GM19351 (cell line): ENCODE measurements around the gene MIPEP.
A peak's percentile ranks its signal among the peaks of the same experiment; 100 is the strongest.
"Not testable (repeated sequence)": the region's sequence is repeated elsewhere in the genome, so short reads cannot be mapped to it uniquely, and the experiment has no call there.

ENCODE experiments used
- ATAC-seq: cut with Tn5 transposase; IDR thresholded peaks from one replicate; pipeline ENCODE4 v1.9.1; 2021; ENCODE audit warnings: mild to moderate bottlenecking, moderate library complexity; ENCODE audit not compliant: unreplicated experiment

Gene MIPEP

DNA sequence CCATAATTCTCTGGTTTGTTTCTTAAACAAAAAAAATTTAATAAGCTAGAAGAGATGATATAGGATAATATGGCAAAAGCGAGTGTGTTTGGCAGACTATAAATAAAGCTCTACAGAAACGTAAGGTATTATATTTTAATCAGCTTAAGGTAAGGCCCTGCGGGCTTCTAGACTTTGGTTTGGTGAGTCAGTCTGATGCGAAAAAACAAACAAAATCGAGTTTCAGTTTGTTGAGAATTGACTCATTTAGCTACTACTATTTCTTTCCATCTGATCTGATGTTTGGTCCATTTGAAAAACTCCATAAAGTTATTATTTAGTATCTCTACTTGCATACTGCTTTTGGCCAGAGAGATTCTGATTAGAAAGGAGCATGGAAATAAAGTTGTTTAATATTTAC lies 138.0 kb downstream of the MIPEP start:
- ATAC-seq, result peak; percentile 49

DNA sequence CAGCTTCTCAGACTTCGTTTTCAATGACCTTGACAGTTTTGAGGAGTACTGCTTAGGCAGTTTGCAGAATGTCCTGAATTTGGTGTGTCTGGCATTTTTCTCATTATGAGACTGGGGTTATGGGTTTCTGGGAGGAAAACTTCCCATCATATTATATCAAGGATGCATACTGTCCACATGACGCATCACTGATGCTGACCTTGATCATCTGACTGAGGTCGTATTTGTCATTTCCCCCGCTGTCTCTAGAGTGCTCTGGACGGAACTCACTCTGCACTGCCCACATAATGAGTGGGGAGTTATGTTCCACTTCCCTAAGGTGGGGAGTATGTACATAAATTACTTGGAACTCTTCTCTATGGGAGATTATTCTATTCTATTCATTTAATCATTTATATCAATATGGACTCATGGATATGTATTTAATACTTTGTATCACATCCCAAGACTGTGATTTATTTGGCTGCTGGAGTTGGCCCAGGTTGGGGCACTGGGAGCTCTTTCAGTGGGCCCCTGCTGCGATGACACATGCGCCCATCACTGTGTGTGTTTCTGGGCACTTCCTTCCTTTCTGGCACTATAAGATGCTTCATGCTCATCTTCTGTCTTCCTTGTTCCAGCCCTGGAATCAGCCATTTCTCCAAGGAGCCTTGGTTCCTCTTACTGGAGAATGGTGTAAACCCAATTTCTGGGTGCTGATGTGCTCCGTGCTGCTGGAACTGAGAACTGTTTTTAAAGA lies 138.6 kb downstream of the MIPEP start:
- no peak for ATAC-seq

DNA sequence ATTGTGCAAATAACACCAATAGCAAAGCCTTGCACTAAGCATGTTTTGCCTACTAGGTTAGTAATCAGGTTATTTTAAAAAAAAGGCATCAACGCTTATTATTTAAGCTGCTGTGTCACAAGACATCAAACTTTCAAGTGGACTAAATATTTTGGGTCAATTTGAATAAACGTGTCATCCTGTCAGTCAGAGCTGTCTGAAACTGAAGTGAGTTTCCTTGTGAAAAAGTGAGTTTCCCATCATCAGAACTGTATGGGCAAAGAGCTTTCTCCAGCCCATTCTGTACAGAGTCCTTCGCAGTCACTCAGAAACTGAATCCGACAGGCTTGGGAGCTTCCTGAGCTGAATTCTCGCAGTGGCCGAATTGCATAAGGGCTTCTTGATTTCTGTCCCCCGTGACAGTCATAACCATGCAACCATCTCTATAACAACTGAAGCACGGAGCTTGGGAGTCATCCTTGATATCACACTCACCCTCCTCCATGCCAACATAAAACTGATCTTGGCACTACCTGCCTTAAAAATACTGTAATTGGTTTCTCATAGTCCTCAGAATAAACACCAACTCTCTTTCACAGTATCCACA lies 139.8 kb downstream of the MIPEP start:
- no peak for ATAC-seq

GRCh38 chr13:23748109-23748990 lies 140.8 kb downstream of the MIPEP start:
- ATAC-seq, result no peak

DNA sequence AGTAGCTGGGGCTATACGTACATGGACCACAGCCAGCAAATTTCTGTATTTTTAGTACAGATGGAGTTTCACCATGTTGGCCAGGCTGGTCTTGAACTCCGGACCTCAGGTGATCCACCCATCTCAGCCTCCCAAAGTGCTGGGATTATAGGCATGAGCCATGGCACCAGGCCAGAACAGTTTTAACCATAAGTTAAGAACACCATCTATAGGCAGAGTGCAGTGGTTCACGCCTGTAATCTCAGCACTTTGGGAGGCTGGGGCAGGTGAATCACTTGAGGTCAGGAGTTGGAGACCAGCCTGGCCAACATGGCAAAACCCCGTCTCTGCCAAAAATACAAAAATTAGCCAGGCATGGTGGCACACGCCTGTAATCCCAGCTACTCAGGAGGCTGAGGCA lies 143.1 kb downstream of the MIPEP start:
- not testable (repeated sequence) for ATAC-seq

- no peak for ATAC-seq
Observed at GRCh38 chr13:23744315-23744714, 144.9 kb downstream of the MIPEP start.

GRCh38 chr13:23743278-23744076 lies 145.7 kb downstream of the MIPEP start:
- ATAC-seq, result no peak

DNA sequence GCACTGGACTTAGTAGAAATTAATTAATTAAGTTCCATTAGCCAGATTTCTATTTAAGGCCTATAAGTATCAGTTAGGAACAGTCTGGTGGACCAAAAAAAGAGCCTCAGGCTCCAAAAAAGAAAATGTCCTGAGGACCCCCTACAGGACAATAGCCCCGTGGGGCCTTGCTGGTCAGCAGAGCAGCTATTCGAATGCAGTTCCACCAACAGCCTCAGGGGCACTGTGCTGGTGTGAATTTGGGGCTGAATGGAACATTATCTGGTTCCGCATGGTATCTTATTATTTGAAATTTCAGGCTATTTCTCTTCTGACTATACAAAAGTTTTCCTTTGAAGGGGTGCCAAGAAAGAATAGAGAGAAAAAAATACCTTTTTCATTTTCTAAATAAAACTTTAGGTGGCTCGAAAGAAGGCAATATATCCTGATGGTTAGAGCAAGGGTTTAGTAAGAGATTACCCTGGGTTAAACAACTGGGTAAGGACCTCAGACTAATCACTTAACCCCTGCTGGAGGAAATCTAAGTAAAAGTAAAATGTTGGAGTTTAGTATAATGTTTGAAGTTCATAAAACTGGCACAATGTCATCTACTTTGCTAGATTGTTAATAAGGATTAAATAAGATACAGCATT lies 147.2 kb downstream of the MIPEP start:
- ATAC-seq, result no peak

DNA sequence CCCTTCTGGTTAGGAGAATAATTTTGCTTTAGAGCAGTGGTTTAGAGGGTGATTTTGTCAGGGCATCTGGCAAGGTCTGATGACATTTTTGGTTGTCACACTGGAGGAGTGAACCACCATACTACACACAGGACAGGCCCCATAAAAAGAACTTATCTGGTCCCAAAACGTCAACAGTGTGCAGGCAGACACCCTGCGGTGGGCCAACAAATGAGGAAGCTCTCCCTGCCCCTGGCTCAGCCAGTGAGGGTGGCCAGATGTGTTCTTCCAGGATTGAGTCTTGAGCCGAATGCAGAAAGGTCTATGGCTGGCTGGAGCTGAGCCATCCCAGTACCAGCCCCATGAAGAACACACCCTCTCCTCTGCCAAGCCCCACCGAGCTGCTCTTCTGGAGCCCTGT lies 149.2 kb downstream of the MIPEP start:
- ATAC-seq, result no peak

- no peak for ATAC-seq
Observed at GRCh38 chr13:23739596-23739995, 149.6 kb downstream of the MIPEP start.

DNA sequence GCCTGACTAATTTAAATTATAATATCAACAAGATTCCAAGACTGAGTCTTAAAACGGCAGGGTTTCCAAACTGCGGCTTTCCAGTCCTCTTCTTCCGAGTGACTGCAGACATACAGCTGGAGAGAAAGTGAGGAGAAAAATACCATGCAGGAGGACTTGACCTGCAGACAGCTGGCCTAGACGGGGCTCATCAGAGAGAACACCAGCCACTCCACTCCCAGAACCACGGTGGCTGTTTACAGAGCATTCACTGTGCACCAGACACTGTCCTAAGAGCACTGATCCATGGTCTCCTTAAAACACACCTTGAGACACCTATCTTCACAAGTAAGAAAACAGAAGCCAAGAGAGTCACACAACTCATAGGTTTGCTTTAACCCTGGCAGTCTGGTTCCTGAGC lies 152.7 kb downstream of the MIPEP start:
- ATAC-seq, result no peak

DNA sequence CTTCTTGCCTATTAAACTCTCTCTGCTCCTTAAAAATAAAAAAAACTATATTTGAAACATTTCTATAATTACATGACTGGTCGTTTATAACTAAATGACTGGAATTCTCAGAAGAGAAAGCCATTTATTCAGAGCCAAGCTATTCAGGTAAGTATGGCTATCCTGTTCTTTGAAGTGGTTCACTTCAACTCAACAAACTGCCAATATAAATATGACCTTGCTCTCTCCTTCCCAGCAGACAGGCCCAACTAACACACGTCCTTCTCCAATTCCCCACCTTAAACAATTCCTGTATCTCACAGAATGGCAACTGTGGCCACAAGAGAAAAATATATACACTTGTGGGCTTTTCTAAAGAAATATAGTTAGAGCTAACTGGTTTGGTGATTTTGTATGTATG lies 153.9 kb downstream of the MIPEP start:
- no peak for ATAC-seq

DNA sequence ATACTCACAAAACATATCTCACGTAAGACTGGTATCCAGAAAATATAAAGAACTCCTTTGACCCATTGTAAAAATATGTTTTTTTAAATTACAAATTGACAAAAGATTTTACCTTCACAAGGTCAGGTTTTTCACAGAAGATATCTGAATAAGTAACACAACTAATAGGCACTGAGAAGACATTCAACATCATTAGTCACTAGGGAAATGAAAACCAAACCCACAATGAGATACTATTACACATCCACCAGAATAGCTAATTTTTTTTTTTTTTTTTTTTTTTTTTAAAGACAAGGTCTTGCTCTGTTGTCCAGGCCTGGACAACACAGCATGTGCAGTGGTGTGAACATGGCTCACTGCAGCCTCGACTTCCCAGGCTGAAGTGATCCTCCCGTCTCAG lies 157.5 kb downstream of the MIPEP start:
- no peak for ATAC-seq

DNA sequence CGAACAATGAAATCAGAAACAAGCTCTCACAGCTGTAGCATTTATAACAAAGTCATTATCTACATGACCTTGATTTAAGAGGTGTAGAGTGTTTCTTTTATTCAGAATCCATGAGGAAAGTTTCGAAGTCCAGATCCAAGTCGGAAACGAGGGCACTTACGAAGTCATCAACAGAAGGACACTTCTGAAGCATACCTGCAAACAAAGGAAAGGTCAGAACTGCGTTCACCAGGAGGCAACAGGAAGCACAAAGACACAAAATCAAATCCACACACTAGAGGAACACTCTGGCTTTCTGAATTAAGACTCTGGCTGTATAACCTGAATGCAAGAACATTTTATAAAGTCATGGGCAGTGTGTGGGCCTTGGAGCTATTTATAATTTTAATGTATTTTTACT lies 158.9 kb downstream of the MIPEP start:
- no peak for ATAC-seq

DNA sequence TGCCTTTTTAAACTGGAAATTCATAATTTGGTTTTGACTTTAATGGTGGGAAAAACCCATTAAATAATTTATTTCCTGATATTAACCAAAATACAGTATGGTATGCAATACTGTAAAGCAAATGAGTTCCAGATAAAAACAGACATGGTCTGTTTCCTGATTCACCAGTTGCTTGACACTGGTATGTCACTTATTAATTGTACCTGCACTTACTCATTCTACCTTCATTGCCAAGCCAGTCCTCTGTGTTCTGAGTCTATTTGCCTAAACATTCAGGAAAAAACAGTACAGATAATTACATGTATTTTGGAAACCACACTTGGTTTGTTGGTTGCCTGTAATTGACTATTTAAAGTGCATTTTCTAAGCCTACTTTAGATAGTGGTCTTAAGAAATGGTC lies 159.7 kb downstream of the MIPEP start:
- ATAC-seq, result no peak

GRCh38 chr13:23728807-23729206 lies 160.4 kb downstream of the MIPEP start:
- no peak for ATAC-seq

- ATAC-seq, result no peak
Observed at GRCh38 chr13:23725922-23726321, 163.3 kb downstream of the MIPEP start.

- ATAC-seq, result no peak
Observed at GRCh38 chr13:23724196-23724970, 164.8 kb downstream of the MIPEP start.

GRCh38 chr13:23723471-23723870 lies 165.7 kb downstream of the MIPEP start:
- no peak for ATAC-seq
